Naive B cell (primary cell): Measurements from ENCODE around the gene ZNF488. TPM values are rescaled to one million over a fixed set of nuclear protein-coding genes. Genes with fewer than 3 reads are reported as not detected.

Experiments used
- ATAC-seq, 2 donors: fragments of 150-1000 bp; cut with Tn5 transposase; 2 replicates each; pipeline ENCODE4 v1.10.0; 2021; ENCODE audit warnings: low read depth in 2 of 2, mild to moderate bottlenecking in 2 of 2, moderate library complexity in 2 of 2
- DNase-seq: peaks from one replicate; pipeline ENCODE4 v3.0.0; 2022
- H3K27ac Mint-ChIP-seq, 6 donors: one replicate each; pipeline ENCODE4 v1.8.0; 2020 to 2022; ENCODE audit warnings: mild to moderate bottlenecking in 6 of 6, mixed read lengths in 6 of 6, moderate library complexity in 5 of 6, inconsistent platforms in 2 of 6
- H3K27me3 Mint-ChIP-seq, 3 donors: one replicate each; pipeline ENCODE4 v1.8.0; 2021 to 2022; ENCODE audit warnings: mixed read lengths in 3 of 3, mild to moderate bottlenecking in 1 of 3
- H3K36me3 Mint-ChIP-seq, 2 donors: one replicate each; pipeline ENCODE4 v1.8.0; 2020 to 2022; ENCODE audit warnings: mixed read lengths in 2 of 2, inconsistent platforms in 1 of 2, mild to moderate bottlenecking in 1 of 2
- H3K4me1 Mint-ChIP-seq, 3 donors: one replicate each; pipeline ENCODE4 v1.8.0; 2020 to 2022; ENCODE audit warnings: mixed read lengths in 3 of 3, inconsistent platforms in 1 of 3, mild to moderate bottlenecking in 1 of 3, moderate library complexity in 1 of 3
- H3K4me3 Mint-ChIP-seq, 8 donors: one replicate each; pipeline ENCODE4 v1.8.0; 2020 to 2022; ENCODE audit warnings: mild to moderate bottlenecking in 8 of 8, mixed read lengths in 8 of 8, moderate library complexity in 8 of 8, inconsistent platforms in 2 of 8
- H3K9me3 Mint-ChIP-seq, 7 donors: one replicate each; pipeline ENCODE4 v1.8.0; 2020 to 2022; ENCODE audit warnings: mixed read lengths in 7 of 7, mild to moderate bottlenecking in 5 of 7, inconsistent platforms in 2 of 7, moderate library complexity in 1 of 7
- polyA plus RNA-seq, 6 donors: library from polyadenylated mRNA; unstranded; fragments of 300-500 nt; fragmentation: Illumina TruSeq; gene quantifications; one replicate each; pipeline ENCODE4 v1.2.3, GENCODE V29; 2021; ENCODE audit warnings: low read depth in 6 of 6

The ZNF488 gene
- polyA plus RNA-seq, 6 donors from 2014 or later, result not detected

DNA sequence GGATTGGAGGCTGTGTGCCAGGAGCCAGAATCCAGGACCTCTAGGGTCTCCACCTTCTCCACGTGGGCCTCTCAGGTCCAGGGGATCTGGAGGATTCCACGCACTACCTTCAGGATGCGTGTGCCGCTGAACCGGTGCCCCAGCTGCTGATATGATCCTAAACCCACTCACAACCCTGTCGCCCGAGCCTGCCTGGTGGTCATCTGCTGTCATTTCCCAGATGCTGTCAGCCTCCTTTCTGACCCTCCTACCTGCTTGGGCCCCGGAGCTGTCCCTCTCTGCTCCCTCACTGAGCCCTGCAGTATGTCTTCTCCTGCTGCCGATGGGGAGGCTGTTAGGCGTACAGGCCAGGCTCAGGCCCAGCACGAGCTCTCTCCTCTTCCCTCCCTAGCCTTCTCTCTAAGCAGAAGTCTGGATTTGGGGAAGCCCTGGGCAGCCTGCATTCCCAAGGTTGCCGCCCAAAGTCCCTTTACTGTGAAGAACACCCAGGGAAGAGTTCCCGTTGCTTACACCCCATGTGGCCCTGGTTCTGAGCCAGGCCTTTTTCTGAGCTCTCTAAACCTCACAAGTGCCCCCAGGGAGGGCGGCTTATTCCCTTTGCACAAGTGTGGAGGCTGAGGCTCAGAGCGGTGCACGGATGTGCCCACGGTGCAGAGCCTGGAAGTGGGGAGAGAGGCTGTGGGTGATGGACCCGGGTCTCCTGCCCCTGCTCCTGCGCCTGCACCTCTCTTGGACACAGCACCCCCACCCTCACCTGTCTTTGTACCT, 30.8 kb upstream of the ZNF488 start:
- DNase-seq (no peak), ATAC-seq (no peak)
- Mint-ChIP-seq H3K4me1 (no peaks in the 10 kb centered on the region), H3K36me3 (no peaks in the 10 kb centered on the region), H3K4me3 (no peak overlapping the region), H3K9me3 (no peaks in the 10 kb centered on the region), H3K27ac (no peak overlapping the region), H3K27me3 (peaks cover 0 to 6% (median 0%) of the 10 kb centered on the region in 3 donors)

DNA sequence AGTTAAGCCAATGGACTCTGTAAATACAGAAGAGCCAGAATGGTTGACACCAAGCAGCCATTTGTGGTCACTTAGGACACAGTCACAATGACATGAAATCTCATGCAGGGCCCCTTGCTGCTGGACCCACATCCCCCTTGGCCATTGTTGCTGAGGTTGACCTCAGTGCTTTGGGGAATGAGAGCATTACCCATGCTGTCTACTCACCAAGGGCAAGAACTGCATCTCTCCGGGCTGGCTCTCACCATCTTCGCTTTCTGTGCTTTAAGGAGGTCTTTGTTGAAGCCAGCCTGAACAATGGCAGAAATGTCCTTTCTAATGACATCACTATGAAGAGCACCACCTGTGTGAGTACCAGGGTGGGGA, 30.1 kb upstream of the ZNF488 start:
- Mint-ChIP-seq H3K27me3 (peaks cover 0 to 6% (median 0%) of the 10 kb centered on the region in 3 donors), H3K9me3 (no peaks in the 10 kb centered on the region), H3K27ac (no peak overlapping the region), H3K4me3 (no peak overlapping the region), H3K36me3 (no peaks in the 10 kb centered on the region), H3K4me1 (no peaks in the 10 kb centered on the region)
- no peak for DNase-seq
- no peak for ATAC-seq

DNA sequence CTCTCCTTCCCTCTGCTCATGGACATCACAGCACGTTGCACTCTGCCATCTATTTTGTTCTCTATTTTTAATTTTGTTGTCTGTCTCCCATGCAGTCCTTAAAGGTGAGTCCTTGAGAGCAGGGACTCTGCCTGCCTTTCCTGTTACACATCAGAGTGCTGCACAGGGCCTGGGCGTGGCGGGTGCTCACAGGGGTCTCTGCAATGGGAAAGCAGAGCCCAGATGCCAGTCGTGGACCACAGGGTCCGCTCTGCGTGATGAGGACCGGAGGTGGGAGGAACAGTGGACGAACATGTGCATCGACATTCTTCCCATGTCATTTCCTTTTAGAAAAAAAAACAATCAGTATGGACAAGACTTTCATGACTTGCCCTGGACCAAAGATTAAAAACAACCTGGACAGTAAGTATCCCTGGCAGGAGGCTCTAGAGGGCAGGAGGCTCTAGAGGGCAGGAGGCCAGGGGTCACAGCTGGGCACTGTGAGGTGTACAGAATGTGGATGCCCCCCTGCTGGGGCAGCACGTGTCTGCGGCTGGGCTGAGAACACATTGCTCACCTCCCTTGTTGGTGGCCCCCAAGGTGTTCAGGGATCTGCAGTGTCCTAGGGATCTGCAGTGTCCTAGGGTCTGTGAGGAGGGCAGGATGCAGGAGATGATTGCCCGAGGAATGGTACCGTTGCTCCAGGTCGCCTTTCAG, 29.6 kb upstream of the ZNF488 start:
- ATAC-seq (no peak), DNase-seq (no peak)
- Mint-ChIP-seq H3K4me1 (no peaks in the 10 kb centered on the region), H3K4me3 (no peak overlapping the region), H3K36me3 (no peaks in the 10 kb centered on the region), H3K27me3 (peaks cover 0 to 1% (median 0%) of the 10 kb centered on the region in 3 donors), H3K9me3 (no peaks in the 10 kb centered on the region), H3K27ac (peak overlapping the region in 1 of 6 donors; percentile 10)

DNA sequence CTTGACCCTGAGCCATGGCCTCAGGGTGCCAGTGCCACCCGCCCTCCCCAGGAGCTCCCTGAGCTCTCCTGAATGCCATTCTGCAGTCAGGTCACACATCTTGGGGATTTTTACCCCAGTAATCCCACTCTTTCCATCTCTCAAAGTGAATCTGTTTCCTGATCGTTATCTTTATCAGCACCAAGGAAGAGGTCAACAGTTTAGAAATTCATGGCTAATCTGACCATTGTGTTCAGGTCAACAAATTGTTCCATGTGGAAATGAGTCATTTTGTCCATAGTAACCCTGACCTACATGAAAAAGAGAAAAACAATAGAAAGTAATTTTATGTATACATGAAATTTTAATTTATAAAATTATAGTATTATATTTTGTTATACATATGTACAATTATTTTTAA, 28.8 kb upstream of the ZNF488 start:
- Mint-ChIP-seq H3K4me1 (no peaks in the 10 kb centered on the region), H3K4me3 (no peak overlapping the region), H3K27ac (no peak overlapping the region), H3K27me3 (no peaks in the 10 kb centered on the region), H3K36me3 (no peaks in the 10 kb centered on the region), H3K9me3 (no peaks in the 10 kb centered on the region)
- DNase-seq (no peak), ATAC-seq (no peak)

DNA sequence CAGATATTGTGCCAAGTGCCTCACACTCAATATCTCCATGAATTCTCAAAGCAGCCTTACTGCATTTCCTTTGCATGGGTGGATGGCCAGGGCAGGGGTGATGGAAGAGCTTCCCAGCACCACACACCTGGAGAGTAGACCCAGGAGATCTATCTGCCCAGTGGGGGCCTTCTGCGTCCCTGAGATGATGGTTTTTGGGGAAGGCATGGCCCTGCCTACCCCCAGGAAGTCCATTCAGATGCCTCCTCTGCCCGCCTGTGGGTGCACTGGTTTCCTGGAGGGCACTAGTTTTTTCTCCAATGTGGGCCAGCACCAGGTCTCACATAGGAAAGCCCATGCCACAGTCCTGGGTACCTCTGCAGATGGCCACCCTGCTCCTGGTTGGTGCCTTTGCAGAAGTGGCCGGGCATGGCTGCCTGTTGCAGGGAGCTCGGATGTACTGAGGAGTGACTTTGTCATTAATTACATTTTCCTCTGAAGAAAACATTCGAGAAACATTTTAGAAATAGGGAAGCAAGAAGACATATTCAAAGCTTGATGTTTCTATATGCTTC, 28.2 kb upstream of the ZNF488 start:
- H3K27me3 Mint-ChIP-seq, result no peaks in the 10 kb centered on the region
- no peak overlapping the region for H3K4me3 Mint-ChIP-seq
- H3K36me3 Mint-ChIP-seq, result no peaks in the 10 kb centered on the region
- no peaks in the 10 kb centered on the region for H3K9me3 Mint-ChIP-seq
- peak overlapping the region in 1 of 6 donors; percentile 3 for H3K27ac Mint-ChIP-seq
- no peak for DNase-seq
- H3K4me1 Mint-ChIP-seq, result no peaks in the 10 kb centered on the region
- ATAC-seq, result no peak

DNA sequence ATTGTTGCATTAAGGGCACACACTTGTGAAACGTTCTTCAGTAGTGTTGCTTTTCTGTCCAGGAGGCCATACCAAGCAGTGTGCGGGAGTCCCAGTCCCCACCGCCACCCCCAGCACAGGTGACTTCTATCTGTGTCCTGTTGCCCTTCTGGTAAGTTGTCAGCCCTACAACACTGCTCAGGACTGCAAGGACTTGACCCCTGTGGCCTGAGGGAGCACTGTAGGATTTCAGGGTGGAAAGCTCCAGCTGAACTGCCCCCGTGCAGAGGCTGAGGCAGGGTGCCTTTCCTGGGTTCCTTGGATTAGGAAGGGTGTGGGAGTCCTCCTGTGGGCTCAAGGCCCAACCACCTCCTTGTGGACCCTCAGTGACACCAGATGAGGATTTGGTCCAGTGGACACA, 26.8 kb upstream of the ZNF488 start:
- no peak for DNase-seq
- no peaks in the 10 kb centered on the region for H3K9me3 Mint-ChIP-seq

DNA sequence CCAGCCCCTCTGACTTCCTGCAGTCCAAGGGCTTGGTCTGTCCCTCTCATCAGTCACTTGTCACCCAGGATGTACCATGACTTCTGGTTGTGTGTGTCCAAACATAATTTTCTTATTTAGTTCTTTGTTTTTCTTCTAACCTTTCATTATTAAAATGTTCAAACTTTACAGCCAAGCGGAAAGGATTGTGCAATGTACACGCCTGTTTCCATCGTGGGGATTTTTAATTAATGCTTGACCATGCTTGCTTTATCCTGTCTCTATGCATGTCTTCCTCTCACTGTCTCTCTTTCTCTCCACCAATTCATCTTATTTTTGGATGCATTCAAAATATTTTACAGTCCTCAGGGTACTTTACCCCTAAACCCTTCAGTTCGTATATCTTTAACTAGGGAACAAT, 26.2 kb upstream of the ZNF488 start:
- no peaks in the 10 kb centered on the region for H3K27me3 Mint-ChIP-seq
- DNase-seq (no peak), ATAC-seq (no peak)
- no peaks in the 10 kb centered on the region for H3K4me1 Mint-ChIP-seq
- H3K36me3 Mint-ChIP-seq, result no peaks in the 10 kb centered on the region
- peak overlapping the region in 1 of 6 donors; percentile 47 for H3K27ac Mint-ChIP-seq
- H3K4me3 Mint-ChIP-seq, result no peak overlapping the region
- H3K9me3 Mint-ChIP-seq, result no peaks in the 10 kb centered on the region

More for the DNA sequence above, 26.8 kb upstream of the ZNF488 start:
- no peak for ATAC-seq
- no peaks in the 10 kb centered on the region for H3K36me3 Mint-ChIP-seq
- H3K27ac Mint-ChIP-seq, result no peak overlapping the region
- no peaks in the 10 kb centered on the region for H3K27me3 Mint-ChIP-seq
- no peak overlapping the region for H3K4me3 Mint-ChIP-seq
- H3K4me1 Mint-ChIP-seq, result no peaks in the 10 kb centered on the region

DNA sequence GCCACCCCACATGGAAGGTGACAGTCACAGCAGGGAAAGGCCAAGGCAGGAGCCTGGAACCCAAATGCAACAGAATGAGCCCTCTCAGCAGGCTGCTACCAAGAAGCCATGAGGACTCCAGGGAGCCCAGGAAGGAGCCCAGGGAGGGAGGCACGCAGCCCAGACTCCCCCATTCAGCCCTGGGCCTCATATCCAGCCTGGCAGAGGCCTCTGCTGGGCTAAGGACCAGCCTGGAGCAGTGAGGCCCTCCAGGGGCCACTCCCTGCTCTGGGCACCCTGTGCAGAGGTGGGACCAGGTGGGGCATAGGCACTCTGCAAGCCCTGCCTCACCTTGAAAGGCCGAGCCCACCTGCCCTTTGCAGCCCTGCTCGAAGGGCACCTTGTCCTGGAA, 25.8 kb upstream of the ZNF488 start:
- ATAC-seq (no peak), DNase-seq (no peak)
- H3K9me3 Mint-ChIP-seq, result no peaks in the 10 kb centered on the region
- H3K4me3 Mint-ChIP-seq, result no peak overlapping the region
- H3K27ac Mint-ChIP-seq, result no peak overlapping the region
- H3K36me3 Mint-ChIP-seq, result no peaks in the 10 kb centered on the region
- no peaks in the 10 kb centered on the region for H3K4me1 Mint-ChIP-seq
- peaks cover 0 to under 1% (median 0%) of the 10 kb centered on the region in 3 donors for H3K27me3 Mint-ChIP-seq

DNA sequence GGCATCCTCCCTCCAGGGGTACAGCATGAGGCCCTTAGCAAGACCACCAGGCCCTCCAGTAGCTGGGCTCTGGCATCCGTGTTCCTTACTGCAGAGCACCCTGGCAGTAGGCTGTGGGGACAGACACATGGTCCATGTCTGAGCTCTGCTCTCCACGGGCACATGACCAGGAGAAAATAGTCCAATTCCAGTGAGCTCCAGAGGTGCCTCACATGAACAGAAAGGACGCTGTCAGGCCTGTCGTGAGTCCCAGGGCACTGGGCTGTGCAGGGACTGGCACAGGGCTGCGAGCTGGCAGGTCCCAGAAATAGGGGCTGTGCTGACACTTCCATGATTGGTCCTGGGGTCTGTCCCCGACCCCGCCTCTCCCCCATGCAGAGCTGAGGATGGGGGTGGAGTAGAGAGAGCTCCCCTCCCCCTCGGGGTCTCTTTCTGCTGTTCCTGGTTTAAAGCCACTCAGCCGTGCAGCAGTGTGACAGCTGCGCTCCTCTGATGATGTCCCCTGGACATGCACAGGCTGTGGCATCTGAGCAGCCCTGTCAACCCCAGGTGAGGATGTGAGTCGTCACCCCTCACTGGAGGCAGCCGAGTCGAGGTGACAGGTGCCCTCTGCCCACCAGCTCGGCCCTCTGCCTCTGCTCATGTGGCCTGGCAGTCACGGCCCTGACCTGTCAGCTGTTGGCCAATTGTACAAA, 25.2 kb upstream of the ZNF488 start:
- Mint-ChIP-seq H3K4me3 (no peak overlapping the region), H3K27me3 (peaks cover 0 to 4% (median 0%) of the 10 kb centered on the region in 3 donors), H3K4me1 (no peaks in the 10 kb centered on the region), H3K27ac (no peak overlapping the region), H3K36me3 (no peaks in the 10 kb centered on the region), H3K9me3 (no peaks in the 10 kb centered on the region)
- ATAC-seq (no peak), DNase-seq (no peak)

DNA sequence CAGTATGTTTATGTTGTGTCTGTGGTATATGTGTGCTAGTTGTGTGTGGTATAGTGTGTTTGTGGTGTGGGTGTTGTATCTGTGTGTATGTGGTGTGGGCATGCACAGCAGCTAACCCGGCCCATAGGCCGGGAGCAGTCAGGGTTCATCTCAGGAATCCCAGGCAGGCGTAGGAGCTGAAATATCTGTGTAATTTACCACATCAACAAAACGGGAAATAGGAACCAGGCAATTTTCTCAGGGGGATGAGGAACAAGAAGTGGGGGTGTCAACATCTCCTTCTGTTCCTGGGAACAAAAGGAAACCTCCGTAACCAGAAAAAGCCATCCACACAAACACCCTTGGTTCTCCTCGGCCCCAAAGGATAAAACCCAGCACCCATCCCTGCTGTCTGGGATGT, 24.5 kb upstream of the ZNF488 start:
- no peaks in the 10 kb centered on the region for H3K4me1 Mint-ChIP-seq
- H3K27me3 Mint-ChIP-seq, result peaks cover 0 to 11% (median 6%) of the 10 kb centered on the region in 3 donors
- no peaks in the 10 kb centered on the region for H3K9me3 Mint-ChIP-seq
- H3K36me3 Mint-ChIP-seq, result no peaks in the 10 kb centered on the region
- H3K27ac Mint-ChIP-seq, result no peak overlapping the region
- H3K4me3 Mint-ChIP-seq, result no peak overlapping the region
- DNase-seq (no peak), ATAC-seq (no peak)

DNA sequence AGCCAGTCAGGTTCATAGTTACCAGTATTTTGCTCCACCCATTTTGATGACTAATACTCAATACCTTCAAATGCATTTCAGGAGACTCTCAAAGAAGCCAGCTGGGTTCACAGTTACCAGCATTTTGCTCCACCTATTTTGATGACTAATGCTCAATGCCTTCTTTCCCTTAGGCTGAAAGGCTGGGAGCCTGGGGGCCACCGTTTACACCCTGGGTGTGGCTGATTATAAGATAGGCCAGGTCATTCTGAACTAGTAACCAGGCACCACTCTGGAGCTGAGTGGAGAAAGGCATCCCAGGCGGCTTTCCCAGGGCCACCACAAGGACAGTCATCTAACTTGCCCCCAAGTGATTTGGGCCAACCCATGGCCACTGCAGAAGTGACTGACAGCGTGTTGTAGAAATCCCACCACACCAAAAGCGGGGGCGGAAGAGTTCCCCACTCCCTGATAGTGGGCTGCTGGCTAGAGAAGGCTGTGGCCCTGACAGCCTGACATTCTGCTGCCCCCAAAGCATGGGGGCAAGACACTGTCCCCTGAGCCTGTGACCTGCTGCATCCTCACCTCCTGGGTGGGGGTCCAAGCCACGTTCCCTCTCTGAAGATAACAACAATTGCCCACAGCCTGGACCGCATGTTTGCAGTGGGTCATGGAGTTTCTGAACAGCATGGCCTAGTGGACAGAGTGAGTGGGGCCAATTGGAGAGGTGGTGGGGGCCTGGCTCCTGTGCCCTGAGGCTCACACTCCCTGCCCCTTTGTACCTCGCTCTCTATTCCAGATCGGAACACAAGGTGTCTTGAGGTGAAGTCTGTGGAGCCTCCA, 23.0 kb upstream of the ZNF488 start:
- H3K27ac Mint-ChIP-seq, result no peak overlapping the region
- no peaks in the 10 kb centered on the region for H3K4me1 Mint-ChIP-seq
- H3K36me3 Mint-ChIP-seq, result no peaks in the 10 kb centered on the region
- DNase-seq (no peak), ATAC-seq (no peak)
- H3K9me3 Mint-ChIP-seq, result no peaks in the 10 kb centered on the region
- H3K4me3 Mint-ChIP-seq, result no peak overlapping the region
- peaks cover 0 to 24% (median 19%) of the 10 kb centered on the region in 3 donors for H3K27me3 Mint-ChIP-seq

DNA sequence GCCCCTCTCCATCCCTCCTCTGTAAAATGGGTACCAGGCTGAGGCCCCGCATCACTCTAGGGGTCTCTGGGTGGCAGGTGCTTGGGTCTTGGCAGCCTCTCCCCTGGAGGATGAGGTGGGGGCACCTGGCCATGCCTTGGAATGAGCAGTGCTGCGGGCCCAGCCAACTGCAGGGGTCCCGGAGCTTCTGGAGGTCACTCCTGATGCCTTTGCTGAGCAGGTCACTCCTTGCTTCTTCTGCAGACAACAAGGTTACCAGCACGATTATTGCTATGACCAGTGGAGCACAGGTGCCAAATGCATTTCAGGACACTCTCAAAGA, 22.4 kb upstream of the ZNF488 start:
- Mint-ChIP-seq H3K36me3 (no peaks in the 10 kb centered on the region), H3K27ac (no peak overlapping the region), H3K9me3 (no peaks in the 10 kb centered on the region), H3K4me3 (no peak overlapping the region), H3K4me1 (no peaks in the 10 kb centered on the region), H3K27me3 (peaks cover 0 to 28% (median 22%) of the 10 kb centered on the region in 3 donors)
- ATAC-seq (no peak), DNase-seq (no peak)

DNA sequence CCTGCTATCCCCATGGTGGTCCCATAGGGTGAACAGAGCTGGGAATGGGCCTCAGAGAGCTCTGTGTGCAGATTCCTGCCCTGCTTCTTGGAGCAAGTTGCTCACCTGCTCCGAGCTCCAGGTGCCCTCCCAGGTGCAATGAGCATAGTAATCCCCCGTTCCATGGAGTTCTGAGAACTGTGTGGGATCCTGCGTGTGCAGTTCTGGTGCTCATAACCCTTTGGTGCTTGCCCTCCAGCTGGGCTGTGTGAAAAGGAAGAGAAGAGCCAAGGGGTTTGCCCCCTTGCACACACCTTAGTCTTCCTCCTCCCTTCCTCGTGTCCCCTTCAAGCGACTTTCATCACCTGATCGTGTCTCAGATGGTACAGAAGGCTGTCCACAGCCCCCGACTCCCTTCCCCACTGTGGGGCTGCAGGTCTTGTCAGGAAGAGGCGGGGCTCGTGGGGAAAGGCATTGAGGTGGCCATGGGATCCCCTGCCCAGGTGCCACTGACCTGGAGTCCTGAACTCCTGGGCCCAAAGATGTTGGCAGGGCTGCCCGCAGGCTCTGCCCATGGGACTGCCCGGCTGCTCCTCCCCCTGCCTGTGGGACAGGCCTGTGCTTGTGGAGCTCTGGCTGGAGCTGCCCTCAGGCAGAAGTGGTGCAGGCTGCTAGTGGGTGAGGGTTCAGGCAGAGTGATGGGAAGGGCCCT, 21.9 kb upstream of the ZNF488 start:
- H3K4me1 Mint-ChIP-seq, result no peaks in the 10 kb centered on the region
- no peaks in the 10 kb centered on the region for H3K9me3 Mint-ChIP-seq
- no peak for ATAC-seq
- H3K36me3 Mint-ChIP-seq, result no peaks in the 10 kb centered on the region
- no peak overlapping the region for H3K27ac Mint-ChIP-seq
- peaks cover 2 to 33% (median 26%) of the 10 kb centered on the region in 3 donors for H3K27me3 Mint-ChIP-seq
- H3K4me3 Mint-ChIP-seq, result no peak overlapping the region
- DNase-seq, result no peak
